Subcutaneous abdominal adipose tissue (tissue), 5 donors: ENCODE results near the gene SLC25A11.
"Not testable (repeated sequence)": the region's sequence is repeated elsewhere in the genome, so short reads cannot be mapped to it uniquely, and the experiment has no call there.

ENCODE experiments used
- H3K27ac ChIP-seq: one replicate; pipeline ENCODE4 v1.7.0; 2013; ENCODE audit warnings: low read depth, mild to moderate bottlenecking, inconsistent platforms, low read length, moderate library complexity
- H3K27me3 ChIP-seq, 5 donors: one replicate each; pipeline ENCODE4 v1.7.0; 2013; ENCODE audit warnings: low read length in 5 of 5, inconsistent platforms in 1 of 5; ENCODE audit not compliant: control insufficient read depth in 5 of 5, insufficient read depth in 4 of 5
- H3K36me3 ChIP-seq, 5 donors: one replicate each; pipeline ENCODE4 v1.7.0; 2013; ENCODE audit warnings: low read length in 5 of 5; ENCODE audit not compliant: control insufficient read depth in 5 of 5, insufficient read depth in 5 of 5
- H3K4me1 ChIP-seq, 5 donors: one replicate each; pipeline ENCODE4 v1.7.0; 2013; ENCODE audit warnings: low read length in 5 of 5, mild to moderate bottlenecking in 3 of 5, moderate library complexity in 1 of 5; ENCODE audit not compliant: control insufficient read depth in 5 of 5, insufficient read depth in 5 of 5
- H3K4me3 ChIP-seq, 5 donors: one replicate each; pipeline ENCODE4 v1.7.0; 2013; ENCODE audit warnings: low read length in 5 of 5, low read depth in 1 of 5
- H3K9ac ChIP-seq, 5 donors: one replicate each; pipeline ENCODE4 v1.7.0; 2013; ENCODE audit warnings: low read length in 5 of 5, mild to moderate bottlenecking in 4 of 5, moderate library complexity in 3 of 5
- H3K9me3 ChIP-seq, 5 donors: one replicate each; pipeline ENCODE4 v1.7.0; 2013; ENCODE audit warnings: low read length in 5 of 5; ENCODE audit not compliant: control insufficient read depth in 5 of 5
- donor health status: healthy.
- donor health status: healthy.
- donor health status: healthy.
- donor health status: healthy.
- donor health status: healthy.

Gene SLC25A11

DNA sequence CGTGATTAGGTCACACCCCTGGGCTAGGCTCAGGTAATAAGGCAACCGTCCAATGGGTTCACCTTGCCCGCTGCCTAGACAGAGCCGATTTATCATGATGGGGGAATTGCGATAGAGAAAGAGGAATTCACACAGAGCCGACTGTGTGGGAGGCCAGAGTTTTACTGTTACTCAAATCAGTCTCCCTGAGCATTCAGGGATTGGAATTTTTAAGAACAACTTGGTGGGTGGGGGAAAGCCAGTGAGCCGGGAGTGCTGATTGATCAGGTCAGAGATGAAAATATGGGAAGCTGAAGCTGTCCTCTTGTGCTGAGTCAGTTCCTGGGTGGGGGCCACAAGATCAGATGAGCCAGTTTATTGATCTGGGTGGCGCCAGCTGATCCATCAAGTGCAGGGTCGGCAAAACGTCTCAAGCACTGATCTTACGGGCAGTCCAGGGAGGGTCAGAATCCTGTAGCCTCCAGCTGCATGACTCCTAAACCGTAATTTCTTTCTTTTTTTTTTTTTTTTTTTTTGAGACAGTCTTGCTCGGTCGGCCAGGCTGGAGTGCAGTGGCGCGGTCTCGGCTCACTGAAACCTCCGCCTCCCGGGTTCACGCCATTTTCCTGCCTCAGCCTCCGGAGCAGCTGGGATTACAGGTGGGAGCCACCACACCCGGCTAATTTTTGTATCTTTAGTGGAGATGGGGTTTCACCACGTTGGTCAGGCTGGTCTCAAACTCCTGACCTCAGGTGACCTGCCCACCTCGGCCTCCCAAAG is 13.1 kb downstream of the SLC25A11 start:
- not testable (repeated sequence) for H3K4me3 ChIP-seq, H3K9ac ChIP-seq, H3K27ac ChIP-seq, H3K9me3 ChIP-seq, H3K27me3 ChIP-seq, H3K4me1 ChIP-seq, H3K36me3 ChIP-seq

DNA sequence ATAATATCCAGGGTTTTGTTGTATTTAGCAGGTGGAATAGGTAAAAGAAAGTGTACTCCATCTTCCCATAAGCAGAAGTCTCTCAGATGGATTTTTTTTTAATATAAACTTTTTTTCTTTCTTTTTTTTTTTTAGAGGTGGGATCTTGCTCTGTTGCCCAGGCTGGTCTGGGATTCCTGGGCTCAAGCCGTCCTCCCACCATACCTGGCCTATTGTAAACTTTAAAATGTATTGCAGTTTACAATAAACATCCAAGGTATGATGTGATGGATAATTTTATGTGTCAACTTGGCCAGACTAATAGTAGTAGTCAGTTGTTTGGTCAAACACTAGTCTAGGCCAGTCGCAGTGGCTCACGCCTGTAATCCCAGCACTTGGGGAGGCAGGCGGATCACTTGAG is 18.5 kb downstream of the SLC25A11 start:
- H3K36me3 ChIP-seq, result no peaks in the 10 kb centered on the region

DNA sequence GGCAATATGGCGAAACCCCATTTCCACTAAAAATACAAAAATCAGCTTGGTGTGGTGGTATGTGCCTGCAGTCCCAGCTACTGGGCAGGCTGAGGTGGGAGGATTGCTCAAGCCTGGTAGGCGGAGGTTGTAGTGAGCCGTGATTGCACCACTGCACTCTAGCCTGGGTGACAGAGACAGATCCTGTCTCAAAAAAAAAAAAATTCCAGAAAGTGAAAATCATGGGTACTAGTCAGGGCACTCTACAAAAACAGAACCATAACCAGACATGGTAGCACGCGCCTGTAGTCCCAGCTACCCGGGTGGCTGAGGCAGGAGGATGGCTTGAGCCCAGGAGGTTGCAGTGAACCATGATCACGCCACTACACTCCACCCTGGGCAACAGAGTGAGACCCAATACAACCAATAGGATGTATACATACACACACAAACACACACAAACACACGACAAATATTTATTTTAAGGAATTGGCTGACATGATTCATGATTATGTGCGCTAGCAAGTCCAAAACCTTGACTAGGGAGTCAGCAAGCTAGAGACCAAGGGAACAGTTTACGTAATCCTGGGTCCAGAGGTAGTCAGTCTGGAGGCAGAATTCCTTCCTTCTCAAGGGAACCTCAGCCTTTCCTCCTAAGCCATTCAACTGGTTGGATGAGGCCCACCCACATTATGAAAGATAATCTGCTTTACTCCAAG is 19.3 kb downstream of the SLC25A11 start:
- H3K4me3 ChIP-seq, result peak overlapping the region in 1 of 5 donors; percentile 35
- peaks cover 0 to 17% (median 11%) of the 10 kb centered on the region in 5 donors for H3K4me1 ChIP-seq
- H3K27me3 ChIP-seq, result no peaks in the 10 kb centered on the region
- H3K27ac ChIP-seq, result peak overlapping the region; percentile 87
- H3K9ac ChIP-seq, result peak overlapping the region in 1 of 5 donors; percentile 72
- H3K36me3 ChIP-seq, result no peaks in the 10 kb centered on the region
- H3K9me3 ChIP-seq, result no peaks in the 10 kb centered on the region

More for the DNA sequence above, 18.5 kb downstream of the SLC25A11 start:
- peaks cover 0 to 17% (median 11%) of the 10 kb centered on the region in 5 donors for H3K4me1 ChIP-seq
- H3K27me3 ChIP-seq, result no peaks in the 10 kb centered on the region
- no peak overlapping the region for H3K9ac ChIP-seq
- no peaks in the 10 kb centered on the region for H3K9me3 ChIP-seq
- H3K4me3 ChIP-seq, result no peak overlapping the region
- peak overlapping the region; percentile 87 for H3K27ac ChIP-seq

DNA sequence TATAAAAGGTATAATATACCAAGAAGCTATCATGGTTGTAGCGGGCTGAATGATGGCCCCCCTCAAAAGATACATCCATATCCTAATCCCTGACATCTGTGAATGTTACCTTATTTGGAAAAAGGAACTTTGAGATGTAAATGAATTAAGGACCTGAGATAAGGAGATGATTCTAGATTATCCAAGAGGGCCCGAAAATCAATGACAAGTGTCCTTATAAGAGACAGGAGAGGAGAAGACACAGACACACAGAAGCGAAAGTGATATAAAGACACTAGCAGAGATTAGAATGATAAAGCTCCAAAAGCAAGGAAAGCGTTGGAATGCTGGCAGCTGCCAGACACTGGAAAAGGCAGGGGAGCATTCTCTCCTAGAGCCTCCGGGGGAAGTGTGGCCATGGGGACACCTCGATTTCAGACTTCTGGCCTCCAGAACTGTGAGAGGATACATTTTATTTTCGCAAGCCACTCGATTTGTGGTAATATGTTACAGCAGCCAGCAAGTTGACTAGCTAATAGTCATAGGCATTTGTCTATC is 20.3 kb downstream of the SLC25A11 start:
- Histone ChIP-seq H3K27ac (peak overlapping the region; percentile 87), H3K9ac (peak overlapping the region in 2 of 5 donors; percentile 35 to 60), H3K36me3 (no peaks in the 10 kb centered on the region), H3K4me3 (no peak overlapping the region), H3K9me3 (no peaks in the 10 kb centered on the region), H3K27me3 (no peaks in the 10 kb centered on the region), H3K4me1 (peaks cover 0 to 17% (median 11%) of the 10 kb centered on the region in 5 donors)

DNA sequence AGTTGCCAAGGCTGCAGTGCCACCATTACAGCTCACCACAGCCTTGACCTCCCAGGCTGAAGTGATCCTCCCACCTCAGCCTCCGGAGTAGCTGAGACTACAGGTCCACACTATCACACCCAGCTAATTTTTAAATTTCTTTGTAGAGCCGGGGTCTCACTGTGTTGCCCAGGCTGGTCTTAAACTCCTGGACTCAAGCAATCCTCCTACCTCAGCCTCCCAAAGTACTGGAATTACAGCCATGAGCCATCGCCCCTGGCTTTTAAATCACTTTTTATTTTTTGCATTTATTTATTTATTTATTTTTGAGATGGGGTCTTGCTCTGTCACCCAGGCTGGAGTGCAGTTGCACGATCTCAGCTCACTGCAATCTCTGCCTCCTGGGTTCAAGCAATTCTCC is 25.3 kb downstream of the SLC25A11 start:
- not testable (repeated sequence) for H3K4me3 ChIP-seq, H3K9me3 ChIP-seq, H3K36me3 ChIP-seq, H3K9ac ChIP-seq, H3K27ac ChIP-seq, H3K27me3 ChIP-seq
- H3K4me1 ChIP-seq, result peaks cover 0 to 13% (median 6%) of the 10 kb centered on the region in 5 donors

DNA sequence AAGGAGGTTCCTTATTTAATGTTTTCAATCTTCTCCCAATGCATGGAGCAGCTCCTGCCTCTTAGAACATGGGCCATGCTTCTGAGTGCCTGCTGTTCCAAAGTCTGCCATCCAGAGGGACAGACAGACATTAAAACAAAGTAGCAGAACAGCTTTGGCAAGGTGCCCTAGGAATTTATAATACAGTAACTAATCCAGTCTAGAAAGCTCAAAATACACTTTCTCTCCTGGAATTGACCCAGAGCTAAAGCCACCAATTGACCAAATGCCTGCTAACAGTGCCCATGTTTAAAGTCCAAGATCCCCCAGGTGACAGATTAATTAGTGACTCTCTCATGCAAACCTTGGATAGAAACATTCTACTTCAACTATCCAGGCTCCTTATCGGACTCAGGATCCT is 25.9 kb downstream of the SLC25A11 start:
- no peaks in the 10 kb centered on the region for H3K27me3 ChIP-seq
- H3K9ac ChIP-seq, result no peak overlapping the region
- H3K4me1 ChIP-seq, result peaks cover 0 to 13% (median 11%) of the 10 kb centered on the region in 5 donors
- H3K36me3 ChIP-seq, result no peaks in the 10 kb centered on the region
- no peak overlapping the region for H3K27ac ChIP-seq
- H3K4me3 ChIP-seq, result no peak overlapping the region
- no peaks in the 10 kb centered on the region for H3K9me3 ChIP-seq

DNA sequence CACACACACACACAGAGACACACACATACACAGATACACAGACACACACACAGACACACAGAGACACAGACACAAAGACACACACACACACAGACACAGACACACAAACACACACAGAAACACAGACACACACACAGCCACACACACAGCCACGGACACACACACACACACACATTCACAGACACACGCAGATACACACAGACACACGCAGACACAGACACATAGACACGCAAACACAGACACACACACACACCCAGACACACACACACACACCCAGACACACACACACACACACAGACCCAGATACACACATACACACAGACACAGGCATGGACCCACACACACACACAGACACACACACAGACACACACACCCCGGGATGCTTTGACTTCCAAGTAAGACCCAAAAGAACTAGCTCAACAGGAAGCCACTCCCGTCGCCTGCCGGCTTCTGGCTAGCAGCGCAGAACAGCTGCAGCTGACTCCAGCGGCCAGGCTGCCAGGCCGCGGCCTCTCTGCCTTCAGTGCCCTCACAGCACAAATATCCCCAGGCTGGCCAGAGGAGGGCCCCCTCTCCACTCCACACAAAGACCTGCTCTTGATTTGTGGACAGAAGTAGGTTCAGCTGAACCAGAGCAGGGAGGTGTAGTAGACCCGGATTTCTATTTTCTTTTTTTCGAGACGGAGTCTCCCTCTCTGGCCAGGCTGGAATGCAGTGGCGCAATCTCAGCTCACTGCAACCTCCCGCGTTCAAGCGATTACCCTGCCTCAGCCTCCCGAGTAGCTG is 30.9 kb downstream of the SLC25A11 start:
- H3K4me1 ChIP-seq, result peaks cover 0 to 18% (median 16%) of the 10 kb centered on the region in 5 donors
- H3K36me3 ChIP-seq, result no peaks in the 10 kb centered on the region
- H3K9me3 ChIP-seq, result no peaks in the 10 kb centered on the region
- peak overlapping the region in 3 of 5 donors; percentile 35 to 48 (median 41) for H3K9ac ChIP-seq
- peak overlapping the region; percentile 41 for H3K27ac ChIP-seq
- H3K27me3 ChIP-seq, result no peaks in the 10 kb centered on the region
- H3K4me3 ChIP-seq, result peak overlapping the region in 3 of 5 donors; percentile 6 to 34 (median 26)

DNA sequence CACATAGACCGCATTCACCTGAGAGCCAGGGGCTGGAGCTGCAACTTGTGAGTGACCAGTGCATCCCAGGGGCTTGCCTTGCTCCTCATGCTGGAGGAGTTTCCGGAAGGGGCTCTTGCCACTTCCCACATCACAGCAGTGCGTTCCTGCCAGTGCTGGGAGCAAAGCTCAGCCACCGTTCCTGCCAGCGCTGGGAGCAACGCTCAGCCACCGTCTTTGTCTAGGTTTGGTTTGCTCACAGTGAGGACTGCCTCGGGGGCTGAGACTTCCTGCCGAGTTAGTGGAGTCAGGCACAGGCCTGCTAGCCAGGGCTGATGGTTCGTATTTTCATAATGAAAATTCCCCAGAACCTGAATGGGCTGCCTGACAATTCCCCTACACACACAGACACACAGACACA is 31.5 kb downstream of the SLC25A11 start:
- H3K27me3 ChIP-seq, result no peaks in the 10 kb centered on the region

DNA sequence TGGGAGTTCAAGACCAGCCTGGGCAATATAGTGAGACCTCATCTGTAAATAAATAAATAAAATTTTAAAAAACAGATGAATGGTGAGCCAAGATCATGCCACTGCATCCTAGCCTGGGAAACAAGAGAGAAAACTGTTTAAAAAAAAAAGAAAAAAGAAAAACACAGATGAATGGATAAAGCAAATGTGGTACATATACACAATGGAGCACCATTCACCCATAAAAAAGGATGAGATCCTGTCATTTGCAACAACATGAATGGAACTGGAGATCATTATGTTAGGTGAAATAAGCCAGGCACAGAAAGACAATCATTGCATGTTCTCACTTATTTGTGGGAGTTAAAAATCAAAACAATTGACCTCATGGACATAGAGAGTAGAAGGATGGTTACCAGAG is 33.2 kb downstream of the SLC25A11 start:
- not testable (repeated sequence) for H3K27me3 ChIP-seq, H3K4me3 ChIP-seq, H3K27ac ChIP-seq, H3K9ac ChIP-seq, H3K36me3 ChIP-seq, H3K9me3 ChIP-seq
- H3K4me1 ChIP-seq, result peaks cover 0 to 35% (median 21%) of the 10 kb centered on the region in 5 donors

More for the DNA sequence above, 31.5 kb downstream of the SLC25A11 start:
- Histone ChIP-seq H3K4me3 (peak overlapping the region in 1 of 5 donors; percentile 34), H3K27ac (peak overlapping the region; percentile 41), H3K4me1 (peaks cover 0 to 19% (median 16%) of the 10 kb centered on the region in 5 donors), H3K9ac (peak overlapping the region in 4 of 5 donors; percentile 4 to 48 (median 32)), H3K9me3 (no peaks in the 10 kb centered on the region), H3K36me3 (no peaks in the 10 kb centered on the region)
